Endothelial cell of umbilical vein (primary cell): ENCODE measurements around the gene SUFU. TPM values are rescaled to one million over a fixed set of nuclear protein-coding genes. Genes with fewer than 3 reads are reported as not detected.
A peak's percentile ranks its signal among the peaks of the same experiment; 100 is the strongest.

ENCODE experiments used
- BruUV-seq: library from RNA; stranded (reverse); fragments of 400-500 nt; replicated peaks from 2 replicates; lab custom pipeline; 2021; lab: Mats Ljungman, UMichigan
- CTCF ChIA-PET: fragments of 300-600, 350-600 bp; sonication (Branson Sonifier 250); formaldehyde crosslinking; loops from one replicate; lab custom pipeline; 2021; ENCODE audit warnings: antibody characterized with exemption, inconsistent platforms; lab: Charles Lee
- POLR2A ChIA-PET: fragments of 300-600, 350-600 bp; sonication (Branson Sonifier 250); formaldehyde crosslinking; loops from one replicate; lab custom pipeline; 2021; ENCODE audit warnings: antibody characterized with exemption, inconsistent platforms; lab: Charles Lee
- DNase-seq: peaks from one replicate; pipeline ENCODE4 v3.0.0-alpha.2; 2011; ENCODE audit warnings: low read depth, low spot score
- FAIRE-seq: peaks from 2 replicates; lab custom pipeline; 2011; peaks lifted over from hg19 to GRCh38; lab: Jason Lieb, UNC
- H2AFZ ChIP-seq: 2 replicates; pipeline ENCODE4 v1.6.0; 2012; ENCODE audit warnings: low read depth, low read length, control low read depth, inconsistent platforms
- H3K27ac ChIP-seq: 2 replicates; pipeline ENCODE4 v1.5.1; 2011; ENCODE audit warnings: low read depth, mild to moderate bottlenecking, control low read depth, low read length, moderate library complexity; ENCODE audit not compliant: insufficient read depth
- H3K27me3 ChIP-seq, 2 experiments: 2 replicates each; pipeline versions ENCODE4 v1.6.0 to v1.6.1; 2011; ENCODE audit warnings: low read length in 2 of 2, mixed read lengths in 1 of 2; ENCODE audit not compliant: control insufficient read depth in 2 of 2, insufficient read depth in 2 of 2
- H3K36me3 ChIP-seq, 2 experiments: 2 replicates in 1 of 2; 3 replicates in 1 of 2; pipeline ENCODE4 v1.5.1; 2011; ENCODE audit warnings: low read length in 2 of 2, mild to moderate bottlenecking in 1 of 2, moderate library complexity in 1 of 2; ENCODE audit not compliant: control insufficient read depth in 2 of 2, insufficient read depth in 2 of 2; ENCODE audit errors: extremely low read depth in 1 of 2
- H3K4me1 ChIP-seq: 3 replicates; pipeline ENCODE4 v1.5.1; 2011; ENCODE audit warnings: mild to moderate bottlenecking, low read length; ENCODE audit not compliant: control insufficient read depth, insufficient read depth; ENCODE audit errors: extremely low read depth
- H3K4me2 ChIP-seq: 2 replicates; pipeline ENCODE4 v1.6.1; 2011; ENCODE audit warnings: low read length, control low read depth, mixed read lengths; ENCODE audit not compliant: insufficient read depth
- H3K4me3 ChIP-seq, 3 experiments: fragments of 200-600 bp in 1 of 3; sonication (generic), shearing (Covaris generic) in 1 of 3; replicated peaks in 1 of 3; 2 replicates each; pipeline ENCODE4 v1.5.1; 2011 to 2016; ENCODE audit warnings: control low read depth in 3 of 3, low read length in 3 of 3, mild to moderate bottlenecking in 2 of 3, inconsistent platforms in 1 of 3, low read depth in 1 of 3, moderate library complexity in 1 of 3; ENCODE audit not compliant: insufficient read depth in 1 of 3
- H3K79me2 ChIP-seq: 2 replicates; pipeline ENCODE4 v1.6.0; 2012; ENCODE audit warnings: low read length, inconsistent platforms; ENCODE audit not compliant: control insufficient read depth, insufficient read depth
- H3K9ac ChIP-seq: replicated peaks from 2 replicates; pipeline ENCODE3; 2011; ENCODE audit warnings: low read length, control low read depth; ENCODE audit not compliant: insufficient read depth; ENCODE audit errors: extremely low read depth
- H3K9me1 ChIP-seq: replicated peaks from 3 replicates; pipeline ENCODE4 v1.6.0; 2011; ENCODE audit warnings: mild to moderate bottlenecking, low read length; ENCODE audit not compliant: control insufficient read depth, insufficient read depth; ENCODE audit errors: extremely low read depth
- H3K9me3 ChIP-seq: replicated peaks from 2 replicates; pipeline ENCODE4 v1.5.1; 2012; ENCODE audit warnings: low read length, inconsistent platforms; ENCODE audit not compliant: control insufficient read depth, insufficient read depth
- H4K20me1 ChIP-seq: replicated peaks from 2 replicates; pipeline ENCODE3; 2011; ENCODE audit warnings: mild to moderate bottlenecking, low read length; ENCODE audit not compliant: control insufficient read depth, insufficient read depth; ENCODE audit errors: extremely low read depth
- CTCF ChIP-seq, 2 donors: IDR thresholded peaks; 1 replicate in 1 of 2; 2 replicates in 1 of 2; pipeline ENCODE4 v1.5.1; 2011; ENCODE audit warnings: low read length in 2 of 2, mild to moderate bottlenecking in 2 of 2, moderate library complexity in 2 of 2, control low read depth in 1 of 2, inconsistent platforms in 1 of 2, low read depth in 1 of 2; ENCODE audit not compliant: insufficient read depth in 1 of 2; ENCODE audit errors: extremely low read depth in 1 of 2
- EZH2 ChIP-seq: IDR thresholded peaks from 2 replicates; pipeline ENCODE4 v1.6.1; 2012; ENCODE audit warnings: borderline replicate concordance, low read depth, mild to moderate bottlenecking, moderate library complexity, low read length, inconsistent platforms; ENCODE audit not compliant: severe bottlenecking
- FOS ChIP-seq: IDR thresholded peaks from 2 replicates; pipeline ENCODE4 v1.6.1; 2011; ENCODE audit warnings: mild to moderate bottlenecking, low read length, moderate library complexity, borderline replicate concordance; ENCODE audit not compliant: insufficient read depth
- GATA2 ChIP-seq: IDR thresholded peaks from 2 replicates; pipeline ENCODE4 v1.7.0; 2011; ENCODE audit warnings: low read depth, mild to moderate bottlenecking, moderate library complexity, mixed read lengths, low read length; ENCODE audit not compliant: insufficient read length, insufficient read depth
- JUN ChIP-seq: IDR thresholded peaks from 2 replicates; pipeline ENCODE4 v1.6.1; 2011; ENCODE audit warnings: borderline replicate concordance, low read depth; ENCODE audit not compliant: insufficient read length, insufficient read depth
- MAX ChIP-seq: IDR thresholded peaks from 2 replicates; pipeline ENCODE4 v1.6.1; 2011; ENCODE audit not compliant: insufficient read depth, insufficient read length
- MYC ChIP-seq: IDR thresholded peaks from one replicate; pipeline ENCODE4 v1.6.1; 2011; ENCODE audit warnings: mild to moderate bottlenecking, low read depth, low read length
- POLR2A ChIP-seq: IDR thresholded peaks from 2 replicates; pipeline ENCODE4 v1.6.1; 2012; ENCODE audit warnings: low read depth, mild to moderate bottlenecking, control low read depth, low read length
- POLR2AphosphoS5 ChIP-seq: IDR thresholded peaks from 2 replicates; pipeline ENCODE4 v1.6.1; 2012; ENCODE audit warnings: low read depth, mild to moderate bottlenecking, control low read depth, low read length, moderate library complexity; ENCODE audit not compliant: insufficient read depth
- dilution Hi-C: fragments of 300-500 bp; cut with MboI; formaldehyde crosslinking; loops from one replicate; pipeline ENCODE4 v1.15.0; 2019; ENCODE audit warnings: low sequenced_read_pairs; ENCODE audit not compliant: extremely low pct_ligation_motif_present
- intact Hi-C: fragments of 100-400 bp; cut with micrococcal nuclease; formaldehyde crosslinking; loops from one replicate; pipeline ENCODE4 v1.10.0; 2022
- polyA plus RNA-seq, 4 experiments: library from polyadenylated mRNA; depleted of rRNA in 3 of 4; stranded (reverse) in 3 of 4; unstranded in 1 of 4; fragments of >200 nt; gene quantifications; 2 replicates each; pipeline versions ENCODE4 v1.2.1 to v1.2.3, GENCODE V29; 2011 to 2012; ENCODE audit warnings: missing spikeins in 1 of 4
- total RNA-seq: library from RNA; stranded (reverse); gene quantifications from 2 replicates; pipeline ENCODE4 v1.2.3, GENCODE V29; 2021

The SUFU gene
- total and polyA plus RNA-seq, 2 donors (not counting 3 experiments of a cell fraction or from before 2014, with no cell fraction given), result 10.1 to 16.3 TPM

GRCh38 chr10:102545997-102546396 lies 42.2 kb downstream of the SUFU start:
- no peaks in the 10 kb centered on the region for H3K27me3 ChIP-seq
- no peak overlapping the region for H3K4me3 ChIP-seq
- peaks cover 0 to 3% of the 10 kb centered on the region in 2 experiments for H3K36me3 ChIP-seq
- H3K27ac ChIP-seq, result no peak overlapping the region
- intact Hi-C loops, result no loop called here
- no peak overlapping the region for H3K9ac ChIP-seq
- no peak overlapping the region for H3K4me2 ChIP-seq
- dilution Hi-C loops, result no loop called here
- DNase-seq (no peak), FAIRE-seq (peak; percentile 40)
- no peaks in the 10 kb centered on the region for H4K20me1 ChIP-seq
- no peaks in the 10 kb centered on the region for H3K4me1 ChIP-seq
- H3K79me2 ChIP-seq, result no peaks in the 10 kb centered on the region
- no peaks in the 10 kb centered on the region for H3K9me1 ChIP-seq
- no peaks in the 10 kb centered on the region for H3K9me3 ChIP-seq
- H2AFZ ChIP-seq, result no peak overlapping the region
- CTCF ChIA-PET, result interaction anchor here (0.6 to 1.3 kb wide), 2 partner anchors 11 to 16 kb away, joined by 3 read pairs; no protein-coding TSS in a partner anchor
- BruUV-seq, result no TSS peak
- TF ChIP-seq MYC (no peak), CTCF (IDR thresholded peaks at IDR 0.05; ENCODE audit: extremely low read depth in 1 of 2, insufficient read depth in 1 of 2, low read depth in 1 of 2, low read length in 2 of 2) (no peak), FOS (no peak), POLR2AphosphoS5 (no peak), MAX (no peak), POLR2A (no peak), GATA2 (no peak), EZH2 (no peak), JUN (no peak)
- POLR2A ChIA-PET, result no interaction called here
